ENCODE data around the gene KIF2C.
"Not testable (repeated sequence)": the region's sequence is repeated elsewhere in the genome, so short reads cannot be mapped to it uniquely, and the experiment has no call there.

KIF2C gene

GRCh38 chr1:44739307-44740178, at the start of gene KIF2C:
KIF2C (plus strand) TSS chr1:44739837; CDS start chr1:44739933, 96 bp downstream.
- in situ Hi-C loops (cut with MboI; ENCODE audit: low sequenced_read_pairs) = no loop called here

GRCh38 chr1:44693159-44693558, 46.5 kb upstream of the KIF2C start:
- in situ Hi-C loops (cut with MboI; ENCODE audit: low sequenced_read_pairs) = no loop called here

GRCh38 chr1:44693900-44694299, 45.7 kb upstream of the KIF2C start:
- in situ Hi-C loops (cut with MboI; ENCODE audit: low sequenced_read_pairs) = no loop called here

- in situ Hi-C loops (cut with MboI; ENCODE audit: low sequenced_read_pairs) = no loop called here
Observed at GRCh38 chr1:44694863-44695478, 44.7 kb upstream of the KIF2C start.

GRCh38 chr1:44695671-44696070, 44.0 kb upstream of the KIF2C start:
- in situ Hi-C loops (cut with MboI; ENCODE audit: low sequenced_read_pairs) = no loop called here

- in situ Hi-C loops (cut with MboI; ENCODE audit: low sequenced_read_pairs) = no loop called here
Observed at GRCh38 chr1:44696101-44696500, 43.5 kb upstream of the KIF2C start.

GRCh38 chr1:44696789-44697345, 42.8 kb upstream of the KIF2C start:
- in situ Hi-C loops (cut with MboI; ENCODE audit: low sequenced_read_pairs) = no loop called here

GRCh38 chr1:44698138-44698537, 41.5 kb upstream of the KIF2C start:
- in situ Hi-C loops (cut with MboI; ENCODE audit: low sequenced_read_pairs) = no loop called here

- in situ Hi-C loops (cut with MboI; ENCODE audit: low sequenced_read_pairs) = not testable (repeated sequence)
Observed at GRCh38 chr1:44699375-44699774, 40.3 kb upstream of the KIF2C start.

GRCh38 chr1:44700573-44700972, 39.1 kb upstream of the KIF2C start:
- in situ Hi-C loops (cut with MboI; ENCODE audit: low sequenced_read_pairs) = no loop called here

GRCh38 chr1:44701141-44701573, 38.5 kb upstream of the KIF2C start:
- in situ Hi-C loops (cut with MboI; ENCODE audit: low sequenced_read_pairs) = no loop called here

GRCh38 chr1:44705470-44705869, 34.2 kb upstream of the KIF2C start:
- in situ Hi-C loops (cut with MboI; ENCODE audit: low sequenced_read_pairs) = no loop called here

GRCh38 chr1:44705938-44706337, 33.7 kb upstream of the KIF2C start:
- in situ Hi-C loops (cut with MboI; ENCODE audit: low sequenced_read_pairs) = no loop called here

- in situ Hi-C loops (cut with MboI; ENCODE audit: low sequenced_read_pairs) = no loop called here
Observed at GRCh38 chr1:44707112-44707881, 32.3 kb upstream of the KIF2C start.

- in situ Hi-C loops (cut with MboI; ENCODE audit: low sequenced_read_pairs) = no loop called here
Observed at GRCh38 chr1:44707959-44708831, 31.4 kb upstream of the KIF2C start.

- in situ Hi-C loops (cut with MboI; ENCODE audit: low sequenced_read_pairs) = no loop called here
Observed at GRCh38 chr1:44713321-44713781, 26.3 kb upstream of the KIF2C start.

- in situ Hi-C loops (cut with MboI; ENCODE audit: low sequenced_read_pairs) = no loop called here
Observed at GRCh38 chr1:44714532-44714931, 25.1 kb upstream of the KIF2C start.

- in situ Hi-C loops (cut with MboI; ENCODE audit: low sequenced_read_pairs) = no loop called here
Observed at GRCh38 chr1:44714944-44715571, 24.6 kb upstream of the KIF2C start.

- in situ Hi-C loops (cut with MboI; ENCODE audit: low sequenced_read_pairs) = no loop called here
Observed at GRCh38 chr1:44717156-44717555, 22.5 kb upstream of the KIF2C start.

GRCh38 chr1:44717653-44718052, 22.0 kb upstream of the KIF2C start:
- in situ Hi-C loops (cut with MboI; ENCODE audit: low sequenced_read_pairs) = no loop called here
